ENCODE measurements around the gene FSTL1. TPM values are rescaled to one million over a fixed set of nuclear protein-coding genes. Genes with fewer than 3 reads are reported as not detected.

FSTL1 gene
- total RNA-seq, 2 donors from 2014 or later = 20.4 to 81.8 TPM

GRCh38 chr3:120420928-120421551 lies 29.8 kb downstream of the FSTL1 start:
- Histone ChIP-seq H3K4me3 (no peak overlapping the region), H3K27ac (no peak overlapping the region), H3K9ac (ENCODE audit: low read depth in 2 of 2, low read length in 2 of 2) (no peak overlapping the region), H3K4me1 (peaks cover 3% of the 10 kb centered on the region), H3K36me3 (no peaks in the 10 kb centered on the region), H3K27me3 (no peaks in the 10 kb centered on the region), H3K9me3 (no peaks in the 10 kb centered on the region)
- intact Hi-C loops (cut with DNase I) = loop anchor here (2.0 kb wide), 1 partner anchor 136 kb away; no protein-coding TSS in a partner anchor
- TF ChIP-seq, protein P1, sequence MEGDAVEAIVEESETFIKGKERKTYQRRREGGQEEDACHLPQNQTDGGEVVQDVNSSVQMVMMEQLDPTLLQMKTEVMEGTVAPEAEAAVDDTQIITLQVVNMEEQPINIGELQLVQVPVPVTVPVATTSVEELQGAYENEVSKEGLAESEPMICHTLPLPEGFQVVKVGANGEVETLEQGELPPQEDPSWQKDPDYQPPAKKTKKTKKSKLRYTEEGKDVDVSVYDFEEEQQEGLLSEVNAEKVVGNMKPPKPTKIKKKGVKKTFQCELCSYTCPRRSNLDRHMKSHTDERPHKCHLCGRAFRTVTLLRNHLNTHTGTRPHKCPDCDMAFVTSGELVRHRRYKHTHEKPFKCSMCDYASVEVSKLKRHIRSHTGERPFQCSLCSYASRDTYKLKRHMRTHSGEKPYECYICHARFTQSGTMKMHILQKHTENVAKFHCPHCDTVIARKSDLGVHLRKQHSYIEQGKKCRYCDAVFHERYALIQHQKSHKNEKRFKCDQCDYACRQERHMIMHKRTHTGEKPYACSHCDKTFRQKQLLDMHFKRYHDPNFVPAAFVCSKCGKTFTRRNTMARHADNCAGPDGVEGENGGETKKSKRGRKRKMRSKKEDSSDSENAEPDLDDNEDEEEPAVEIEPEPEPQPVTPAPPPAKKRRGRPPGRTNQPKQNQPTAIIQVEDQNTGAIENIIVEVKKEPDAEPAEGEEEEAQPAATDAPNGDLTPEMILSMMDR (IDR thresholded peaks at IDR 0.05) = no peak
- no peak for DNase-seq

GRCh38 chr3:120420360-120420759 lies 30.4 kb downstream of the FSTL1 start:
- intact Hi-C loops (cut with DNase I) = loop anchor here (2.0 kb wide), 1 partner anchor 136 kb away; no protein-coding TSS in a partner anchor
- no peak overlapping the region for H3K9ac ChIP-seq (ENCODE audit: low read depth in 2 of 2, low read length in 2 of 2)
- no peak overlapping the region for H3K4me3 ChIP-seq
- no peaks in the 10 kb centered on the region for H3K27me3 ChIP-seq
- no peak overlapping the region for H3K27ac ChIP-seq
- H3K9me3 ChIP-seq = no peaks in the 10 kb centered on the region
- H3K36me3 ChIP-seq = no peaks in the 10 kb centered on the region
- TF ChIP-seq, protein P1 (IDR thresholded peaks at IDR 0.05) = no peak
- H3K4me1 ChIP-seq = peaks cover 3% of the 10 kb centered on the region
- DNase-seq = no peak

- Histone ChIP-seq H3K9me3 (no peaks in the 10 kb centered on the region), H3K27ac (no peak overlapping the region), H3K4me3 (no peak overlapping the region), H3K36me3 (no peaks in the 10 kb centered on the region), H3K27me3 (no peaks in the 10 kb centered on the region), H3K9ac (ENCODE audit: low read depth in 2 of 2, low read length in 2 of 2) (no peak overlapping the region), H3K4me1 (peaks cover 3% of the 10 kb centered on the region)
- no peak for DNase-seq
- TF ChIP-seq, protein P1 (IDR thresholded peaks at IDR 0.05) = no peak
- intact Hi-C loops (cut with DNase I) = loop anchor here (2.0 to 5.0 kb wide), 2 partner anchors 88 to 137 kb away; no protein-coding TSS in a partner anchor
These were observed 31.0 kb downstream of the FSTL1 start for GRCh38 chr3:120419797-120420196.

DNA sequence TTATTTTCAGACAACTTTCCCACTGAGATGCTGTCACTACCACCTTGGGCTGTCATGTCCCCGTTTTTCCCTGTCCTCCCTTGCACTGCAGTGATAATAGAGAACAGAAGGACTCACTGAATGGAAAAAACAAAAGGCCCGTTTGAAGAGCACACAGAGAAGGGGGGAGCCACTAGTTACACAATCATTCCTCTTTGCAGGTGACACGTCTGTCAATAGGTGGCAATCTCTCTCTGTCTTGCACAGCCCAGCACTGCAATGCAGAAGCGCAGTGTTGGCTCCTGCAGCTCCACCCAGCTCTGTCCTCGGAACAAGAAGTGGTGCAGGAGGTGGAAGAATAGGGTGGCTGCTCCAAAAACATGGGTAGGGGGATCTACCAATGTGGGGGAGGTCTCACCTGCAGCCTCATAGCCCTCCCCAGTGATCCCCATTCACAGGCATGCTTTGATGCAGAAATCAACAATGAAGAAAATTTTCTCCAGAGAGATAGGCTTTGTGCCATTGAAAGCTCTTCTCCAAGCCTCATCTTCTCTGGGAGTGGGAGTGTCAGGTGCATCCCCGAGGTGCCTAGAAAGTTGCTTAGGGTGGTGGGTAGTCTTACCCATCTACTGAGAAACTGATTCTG lies 31.8 kb downstream of the FSTL1 start:
- Histone ChIP-seq H3K4me3 (no peak overlapping the region), H3K4me1 (peaks cover 3% of the 10 kb centered on the region), H3K27me3 (no peaks in the 10 kb centered on the region), H3K9ac (ENCODE audit: low read depth in 2 of 2, low read length in 2 of 2) (peak overlapping the region in 1 of 2 donors; percentile 8), H3K9me3 (no peaks in the 10 kb centered on the region), H3K36me3 (no peaks in the 10 kb centered on the region), H3K27ac (no peak overlapping the region)
- peak; percentile 68 for DNase-seq
- intact Hi-C loops (cut with DNase I) = loop anchor here (5.0 kb wide), 1 partner anchor 88 kb away; no protein-coding TSS in a partner anchor
- TF ChIP-seq, protein P1 (IDR thresholded peaks at IDR 0.05) = peak; percentile 50

- no peak overlapping the region for H3K4me3 ChIP-seq
- no peaks in the 10 kb centered on the region for H3K36me3 ChIP-seq
- H3K27ac ChIP-seq = no peak overlapping the region
- H3K27me3 ChIP-seq = no peaks in the 10 kb centered on the region
- no peak for DNase-seq
- no peaks in the 10 kb centered on the region for H3K9me3 ChIP-seq
- peak overlapping the region in 1 of 2 donors; percentile 8 for H3K9ac ChIP-seq (ENCODE audit: low read depth in 2 of 2, low read length in 2 of 2)
- H3K4me1 ChIP-seq = peaks cover 3% of the 10 kb centered on the region
- TF ChIP-seq, protein P1 (IDR thresholded peaks at IDR 0.05) = no peak
- intact Hi-C loops (cut with DNase I) = loop anchor here (5.0 kb wide), 1 partner anchor 89 kb away; no protein-coding TSS in a partner anchor
These were observed 32.3 kb downstream of the FSTL1 start for GRCh38 chr3:120418446-120418845.

Measured in colonic mucosa (tissue), 4 donors.